ENCODE results near the gene EXOC3.

The EXOC3 gene

GRCh38 chr5:428219-428618 is 14.8 kb upstream of the EXOC3 start:
- Histone ChIP-seq H4K20me1 (ENCODE audit: insufficient read depth, low read length) (no peaks in the 10 kb centered on the region), H3K4me1 (ENCODE audit: low read length) (peaks cover 28% of the 10 kb centered on the region), H3K9ac (ENCODE audit: low read length) (no peak overlapping the region), H3K4me2 (ENCODE audit: low read length) (no peak overlapping the region), H2AFZ (ENCODE audit: low read depth, low read length) (no peak overlapping the region), H3K4me3 (ENCODE audit: low read length) (no peak overlapping the region), H3K9me3 (ENCODE audit: insufficient read depth, low read length) (no peaks in the 10 kb centered on the region), H3K27me3 (ENCODE audit: low read depth, low read length) (no peaks in the 10 kb centered on the region), H3K27ac (ENCODE audit: low read length) (no peak overlapping the region), H3K36me3 (replicated peaks; ENCODE audit: low read depth, low read length) (no peaks in the 10 kb centered on the region), H3K79me2 (ENCODE audit: low read length) (no peaks in the 10 kb centered on the region)
- TF ChIP-seq CTCF (IDR thresholded peaks at IDR 0.05; ENCODE audit: low read depth, low read length), result no peak

GRCh38 chr5:428754-429452 is 14.1 kb upstream of the EXOC3 start:
- H3K4me3 ChIP-seq (ENCODE audit: low read length), result no peak overlapping the region
- TF ChIP-seq EZH2phosphoT487 (IDR thresholded peaks at IDR 0.05; ENCODE audit: low read depth) (no peak), CTCF (IDR thresholded peaks at IDR 0.05; ENCODE audit: low read depth, low read length) (no peak)

GRCh38 chr5:429453-430188 is 13.4 kb upstream of the EXOC3 start:
- no peak overlapping the region for H3K4me3 ChIP-seq (ENCODE audit: low read length)
- no peaks in the 10 kb centered on the region for H3K9me3 ChIP-seq (ENCODE audit: insufficient read depth, low read length)
- peaks cover 14% of the 10 kb centered on the region for H3K4me1 ChIP-seq (ENCODE audit: low read length)
- no peak overlapping the region for H3K9ac ChIP-seq (ENCODE audit: low read length)
- no peaks in the 10 kb centered on the region for H3K36me3 ChIP-seq (replicated peaks; ENCODE audit: low read depth, low read length)
- no peak overlapping the region for H3K4me2 ChIP-seq (ENCODE audit: low read length)
- H3K27me3 ChIP-seq (ENCODE audit: low read depth, low read length), result no peaks in the 10 kb centered on the region
- H4K20me1 ChIP-seq (ENCODE audit: insufficient read depth, low read length), result no peaks in the 10 kb centered on the region
- no peak overlapping the region for H3K27ac ChIP-seq (ENCODE audit: low read length)
- no peak overlapping the region for H2AFZ ChIP-seq (ENCODE audit: low read depth, low read length)
- no peaks in the 10 kb centered on the region for H3K79me2 ChIP-seq (ENCODE audit: low read length)
- TF ChIP-seq EZH2phosphoT487 (IDR thresholded peaks at IDR 0.05; ENCODE audit: low read depth), result no peak
- TF ChIP-seq CTCF (IDR thresholded peaks at IDR 0.05; ENCODE audit: low read depth, low read length), result no peak

More at GRCh38 chr5:428754-429452, 14.1 kb upstream of the EXOC3 start:
- Histone ChIP-seq H4K20me1 (ENCODE audit: insufficient read depth, low read length) (no peaks in the 10 kb centered on the region), H3K9ac (ENCODE audit: low read length) (no peak overlapping the region), H3K27ac (ENCODE audit: low read length) (no peak overlapping the region), H2AFZ (ENCODE audit: low read depth, low read length) (no peak overlapping the region), H3K36me3 (replicated peaks; ENCODE audit: low read depth, low read length) (no peaks in the 10 kb centered on the region), H3K27me3 (ENCODE audit: low read depth, low read length) (no peaks in the 10 kb centered on the region), H3K4me2 (ENCODE audit: low read length) (no peak overlapping the region), H3K4me1 (ENCODE audit: low read length) (peaks cover 21% of the 10 kb centered on the region), H3K79me2 (ENCODE audit: low read length) (no peaks in the 10 kb centered on the region), H3K9me3 (ENCODE audit: insufficient read depth, low read length) (no peaks in the 10 kb centered on the region)

- Histone ChIP-seq H3K9ac (ENCODE audit: low read length) (no peak overlapping the region), H3K4me1 (ENCODE audit: low read length) (peaks cover 6% of the 10 kb centered on the region), H3K4me3 (ENCODE audit: low read length) (no peak overlapping the region), H3K79me2 (ENCODE audit: low read length) (no peaks in the 10 kb centered on the region), H2AFZ (ENCODE audit: low read depth, low read length) (peak overlapping the region; percentile 46; the same call in 1 of the 2 replicates), H3K27ac (ENCODE audit: low read length) (no peak overlapping the region), H3K36me3 (replicated peaks; ENCODE audit: low read depth, low read length) (no peaks in the 10 kb centered on the region), H3K9me3 (ENCODE audit: insufficient read depth, low read length) (no peaks in the 10 kb centered on the region), H3K4me2 (ENCODE audit: low read length) (no peak overlapping the region), H4K20me1 (ENCODE audit: insufficient read depth, low read length) (no peaks in the 10 kb centered on the region), H3K27me3 (ENCODE audit: low read depth, low read length) (no peaks in the 10 kb centered on the region)
- TF ChIP-seq EZH2phosphoT487 (IDR thresholded peaks at IDR 0.05; ENCODE audit: low read depth) (no peak), CTCF (IDR thresholded peaks at IDR 0.05; ENCODE audit: low read depth, low read length) (no peak)
Observed at GRCh38 chr5:430214-430925, 12.6 kb upstream of the EXOC3 start.
